Measurements from ENCODE around the gene GPR173. TPM values are rescaled to one million over a fixed set of nuclear protein-coding genes. Genes with fewer than 3 reads are reported as not detected.

GPR173 gene
- total RNA-seq, 1 donor from 2014 or later, result 2.1 TPM

GRCh38 chrX:53095796-53096195 is 47.2 kb downstream of the GPR173 start:
- Histone ChIP-seq H3K4me3 (ENCODE audit: low read length in 3 of 3) (no peak overlapping the region), H3K9ac (ENCODE audit: low read depth in 1 of 3, low read length in 3 of 3) (no peak overlapping the region)

DNA sequence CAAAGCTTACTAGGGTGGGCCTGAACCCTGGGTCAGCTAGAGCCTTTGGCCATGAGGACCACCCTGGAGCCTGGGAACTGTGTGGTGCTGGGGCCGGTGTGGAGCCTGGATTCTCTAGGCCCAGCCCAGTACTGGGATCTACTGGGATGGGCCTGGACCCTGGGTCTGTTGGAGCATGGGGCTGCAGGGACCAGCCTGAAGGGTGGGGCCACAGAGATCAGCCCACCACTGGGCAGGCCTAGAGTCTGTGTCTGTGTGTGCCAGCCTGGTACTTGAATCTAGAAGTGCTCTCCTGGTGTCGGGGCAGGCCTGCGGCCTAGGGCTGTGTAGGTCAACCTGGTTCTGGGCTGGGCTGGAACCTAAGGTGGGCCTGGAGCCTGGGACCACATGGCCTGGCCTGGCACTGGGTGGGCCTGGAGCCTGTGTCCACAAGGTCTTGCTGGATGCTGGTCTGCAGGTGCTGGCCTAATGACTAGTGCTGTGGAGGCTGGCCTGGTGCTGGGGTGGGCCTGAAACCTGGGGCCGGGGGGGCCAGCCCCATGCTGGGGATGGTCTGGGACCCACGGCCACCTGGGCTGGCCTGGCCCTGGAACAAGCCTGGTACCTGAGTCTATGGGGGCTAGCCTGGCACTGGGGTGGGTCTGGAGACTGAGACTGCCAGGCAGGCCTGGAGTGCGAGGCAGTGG is 66.4 kb downstream of the GPR173 start:
- Histone ChIP-seq H3K27ac (ENCODE audit: low read depth, low read length) (peak overlapping the region; percentile 36), H3K36me3 (ENCODE audit: control insufficient read depth in 3 of 3, insufficient read depth in 3 of 3, low read length in 3 of 3) (peaks cover 0 to 4% (median 0%) of the 10 kb centered on the region in 3 donors), H3K9me3 (ENCODE audit: control insufficient read depth in 3 of 3, low read length in 3 of 3) (no peaks in the 10 kb centered on the region), H3K27me3 (ENCODE audit: control insufficient read depth in 3 of 3, insufficient read depth in 3 of 3, low read length in 3 of 3) (no peaks in the 10 kb centered on the region), H3K9ac (ENCODE audit: low read depth in 1 of 3, low read length in 3 of 3) (no peak overlapping the region), H3K4me1 (ENCODE audit: control insufficient read depth in 3 of 3, insufficient read depth in 3 of 3, low read length in 3 of 3) (peaks cover 5 to 11% (median 9%) of the 10 kb centered on the region in 3 donors), H3K4me3 (ENCODE audit: low read length in 3 of 3) (no peak overlapping the region)

More at GRCh38 chrX:53095796-53096195, 47.2 kb downstream of the GPR173 start:
- Histone ChIP-seq H3K9me3 (ENCODE audit: control insufficient read depth in 3 of 3, low read length in 3 of 3) (no peaks in the 10 kb centered on the region), H3K27me3 (ENCODE audit: control insufficient read depth in 3 of 3, insufficient read depth in 3 of 3, low read length in 3 of 3) (no peaks in the 10 kb centered on the region), H3K27ac (ENCODE audit: low read depth, low read length) (no peak overlapping the region), H3K36me3 (ENCODE audit: control insufficient read depth in 3 of 3, insufficient read depth in 3 of 3, low read length in 3 of 3) (peaks cover 0 to under 1% (median 0%) of the 10 kb centered on the region in 3 donors), H3K4me1 (ENCODE audit: control insufficient read depth in 3 of 3, insufficient read depth in 3 of 3, low read length in 3 of 3) (peaks cover 0 to 9% (median 2%) of the 10 kb centered on the region in 3 donors)

GRCh38 chrX:53115550-53115874 is 66.9 kb downstream of the GPR173 start:
- Histone ChIP-seq H3K4me1 (ENCODE audit: control insufficient read depth in 3 of 3, insufficient read depth in 3 of 3, low read length in 3 of 3) (peaks cover 5 to 11% (median 9%) of the 10 kb centered on the region in 3 donors), H3K27ac (ENCODE audit: low read depth, low read length) (peak overlapping the region; percentile 36), H3K36me3 (ENCODE audit: control insufficient read depth in 3 of 3, insufficient read depth in 3 of 3, low read length in 3 of 3) (peaks cover 0 to 4% (median 0%) of the 10 kb centered on the region in 3 donors), H3K9ac (ENCODE audit: low read depth in 1 of 3, low read length in 3 of 3) (no peak overlapping the region), H3K9me3 (ENCODE audit: control insufficient read depth in 3 of 3, low read length in 3 of 3) (no peaks in the 10 kb centered on the region), H3K4me3 (ENCODE audit: low read length in 3 of 3) (no peak overlapping the region), H3K27me3 (ENCODE audit: control insufficient read depth in 3 of 3, insufficient read depth in 3 of 3, low read length in 3 of 3) (no peaks in the 10 kb centered on the region)

DNA sequence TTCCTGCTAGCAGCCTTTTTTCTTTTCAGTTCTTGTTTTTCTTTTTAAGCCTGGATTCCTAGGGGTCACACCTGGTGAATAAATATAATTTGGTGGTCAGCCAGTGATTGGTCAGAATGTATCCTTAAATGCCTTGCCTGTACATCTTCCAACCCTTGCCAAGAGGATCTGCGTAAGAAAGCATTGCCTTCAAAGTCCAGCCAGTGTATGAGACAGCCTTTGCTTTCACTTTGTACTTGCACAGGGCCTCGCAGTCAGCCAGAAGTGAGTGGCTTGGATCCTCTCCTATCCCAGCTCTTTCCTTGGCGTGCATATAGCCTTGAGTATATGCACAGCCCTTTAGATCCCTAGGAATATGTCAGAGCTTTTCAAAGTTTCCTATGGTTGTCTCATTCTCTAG is 67.5 kb downstream of the GPR173 start:
- H3K27me3 ChIP-seq (ENCODE audit: control insufficient read depth in 3 of 3, insufficient read depth in 3 of 3, low read length in 3 of 3), result no peaks in the 10 kb centered on the region
- H3K27ac ChIP-seq (ENCODE audit: low read depth, low read length), result peak overlapping the region; percentile 36
- peaks cover 0 to 4% (median 0%) of the 10 kb centered on the region in 3 donors for H3K36me3 ChIP-seq (ENCODE audit: control insufficient read depth in 3 of 3, insufficient read depth in 3 of 3, low read length in 3 of 3)
- no peaks in the 10 kb centered on the region for H3K9me3 ChIP-seq (ENCODE audit: control insufficient read depth in 3 of 3, low read length in 3 of 3)
- H3K4me3 ChIP-seq (ENCODE audit: low read length in 3 of 3), result peak overlapping the region in 2 of 3 donors; percentile 13 to 30
- peak overlapping the region in 1 of 3 donors; percentile 64 for H3K9ac ChIP-seq (ENCODE audit: low read depth in 1 of 3, low read length in 3 of 3)
- peaks cover 5 to 11% (median 9%) of the 10 kb centered on the region in 3 donors for H3K4me1 ChIP-seq (ENCODE audit: control insufficient read depth in 3 of 3, insufficient read depth in 3 of 3, low read length in 3 of 3)

DNA sequence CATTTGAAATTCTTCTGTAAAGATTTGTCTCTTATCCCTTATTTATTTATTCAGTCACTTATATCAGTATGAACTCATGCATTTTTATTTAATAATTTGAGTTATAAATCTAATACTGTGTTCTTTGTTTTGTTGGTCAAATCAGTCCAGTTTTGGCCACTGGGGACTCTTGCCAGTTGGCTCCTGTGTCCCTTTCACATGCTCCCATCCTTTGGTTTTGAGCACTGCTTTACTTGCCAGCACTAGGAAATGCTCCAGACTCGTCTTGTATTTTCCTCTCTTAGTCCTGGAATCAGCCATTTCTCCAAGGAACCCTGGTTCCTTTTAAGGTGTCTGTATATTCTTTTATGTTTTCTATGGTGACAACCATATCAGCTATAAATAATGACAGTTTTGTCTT is 73.4 kb downstream of the GPR173 start:
- H3K27me3 ChIP-seq (ENCODE audit: control insufficient read depth in 3 of 3, insufficient read depth in 3 of 3, low read length in 3 of 3), result no peaks in the 10 kb centered on the region
- H3K9ac ChIP-seq (ENCODE audit: low read depth in 1 of 3, low read length in 3 of 3), result no peak overlapping the region
- no peaks in the 10 kb centered on the region for H3K9me3 ChIP-seq (ENCODE audit: control insufficient read depth in 3 of 3, low read length in 3 of 3)
- no peak overlapping the region for H3K27ac ChIP-seq (ENCODE audit: low read depth, low read length)
- no peak overlapping the region for H3K4me3 ChIP-seq (ENCODE audit: low read length in 3 of 3)
- H3K4me1 ChIP-seq (ENCODE audit: control insufficient read depth in 3 of 3, insufficient read depth in 3 of 3, low read length in 3 of 3), result peaks cover 0 to 5% (median 4%) of the 10 kb centered on the region in 3 donors
- H3K36me3 ChIP-seq (ENCODE audit: control insufficient read depth in 3 of 3, insufficient read depth in 3 of 3, low read length in 3 of 3), result no peaks in the 10 kb centered on the region

DNA sequence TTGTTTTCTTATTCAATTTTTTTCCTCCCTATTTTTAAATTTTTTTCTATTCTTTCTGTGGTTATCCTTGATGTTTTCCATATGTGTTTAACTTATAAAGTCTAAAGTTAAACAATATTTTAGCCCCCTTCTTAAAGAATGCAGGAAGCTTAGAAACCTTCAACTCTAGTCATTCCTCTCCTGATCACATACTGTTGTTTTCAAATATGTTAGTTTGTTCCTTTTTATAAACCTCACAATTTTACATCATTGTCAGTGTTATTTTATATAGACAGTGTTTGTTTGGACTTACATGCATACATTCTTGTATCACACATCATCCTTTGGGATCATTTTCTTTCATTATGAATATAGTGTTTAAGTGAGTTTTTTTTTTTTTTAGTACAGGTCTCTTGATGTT is 76.9 kb downstream of the GPR173 start:
- Histone ChIP-seq H3K27ac (ENCODE audit: low read depth, low read length) (no peak overlapping the region), H3K36me3 (ENCODE audit: control insufficient read depth in 3 of 3, insufficient read depth in 3 of 3, low read length in 3 of 3) (no peaks in the 10 kb centered on the region), H3K9me3 (ENCODE audit: control insufficient read depth in 3 of 3, low read length in 3 of 3) (peaks cover 0 to 3% (median 0%) of the 10 kb centered on the region in 3 donors), H3K4me3 (ENCODE audit: low read length in 3 of 3) (no peak overlapping the region), H3K4me1 (ENCODE audit: control insufficient read depth in 3 of 3, insufficient read depth in 3 of 3, low read length in 3 of 3) (peaks cover 6 to 14% (median 8%) of the 10 kb centered on the region in 3 donors), H3K9ac (ENCODE audit: low read depth in 1 of 3, low read length in 3 of 3) (no peak overlapping the region), H3K27me3 (ENCODE audit: control insufficient read depth in 3 of 3, insufficient read depth in 3 of 3, low read length in 3 of 3) (peaks cover 0 to 6% (median 0%) of the 10 kb centered on the region in 3 donors)

DNA sequence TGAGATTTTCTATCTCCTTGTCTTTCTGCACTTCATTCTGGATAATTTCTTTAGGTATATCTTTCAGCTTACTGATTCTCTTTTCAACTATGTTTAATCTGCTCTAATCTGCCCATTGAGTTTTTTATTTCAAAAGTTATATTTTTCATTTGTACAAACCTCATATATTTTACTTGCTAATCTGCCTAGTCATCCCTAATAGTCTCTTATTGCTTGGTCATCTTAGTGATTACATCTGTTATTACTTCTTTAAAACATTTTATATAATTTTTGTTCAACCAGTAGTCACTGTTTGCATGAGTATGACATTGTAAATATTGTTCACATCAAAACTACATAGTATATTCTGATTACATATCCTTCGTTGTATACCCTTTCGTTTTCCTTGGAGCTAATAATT is 77.8 kb downstream of the GPR173 start:
- Histone ChIP-seq H3K9me3 (ENCODE audit: control insufficient read depth in 3 of 3, low read length in 3 of 3) (peaks cover 0 to 3% (median 0%) of the 10 kb centered on the region in 3 donors), H3K36me3 (ENCODE audit: control insufficient read depth in 3 of 3, insufficient read depth in 3 of 3, low read length in 3 of 3) (no peaks in the 10 kb centered on the region), H3K9ac (ENCODE audit: low read depth in 1 of 3, low read length in 3 of 3) (no peak overlapping the region), H3K4me3 (ENCODE audit: low read length in 3 of 3) (no peak overlapping the region), H3K27me3 (ENCODE audit: control insufficient read depth in 3 of 3, insufficient read depth in 3 of 3, low read length in 3 of 3) (peaks cover 0 to 8% (median 0%) of the 10 kb centered on the region in 3 donors), H3K4me1 (ENCODE audit: control insufficient read depth in 3 of 3, insufficient read depth in 3 of 3, low read length in 3 of 3) (peaks cover 6 to 14% (median 8%) of the 10 kb centered on the region in 3 donors), H3K27ac (ENCODE audit: low read depth, low read length) (no peak overlapping the region)

- Histone ChIP-seq H3K9me3 (ENCODE audit: control insufficient read depth in 3 of 3, low read length in 3 of 3) (peaks cover 0 to 3% (median 0%) of the 10 kb centered on the region in 3 donors), H3K27me3 (ENCODE audit: control insufficient read depth in 3 of 3, insufficient read depth in 3 of 3, low read length in 3 of 3) (peaks cover 0 to 14% (median 0%) of the 10 kb centered on the region in 3 donors), H3K4me3 (ENCODE audit: low read length in 3 of 3) (no peak overlapping the region), H3K9ac (ENCODE audit: low read depth in 1 of 3, low read length in 3 of 3) (no peak overlapping the region), H3K36me3 (ENCODE audit: control insufficient read depth in 3 of 3, insufficient read depth in 3 of 3, low read length in 3 of 3) (peaks cover 0 to 7% (median under 1%) of the 10 kb centered on the region in 3 donors), H3K27ac (ENCODE audit: low read depth, low read length) (no peak overlapping the region), H3K4me1 (ENCODE audit: control insufficient read depth in 3 of 3, insufficient read depth in 3 of 3, low read length in 3 of 3) (peaks cover 3 to 14% (median 6%) of the 10 kb centered on the region in 3 donors)
Measured at GRCh38 chrX:53128097-53128749, 79.6 kb downstream of the GPR173 start.

Data from skeletal muscle tissue (tissue), 4 donors.